Neural progenitor cell (in vitro differentiated cells): ENCODE data around the gene ASPA.

Experiments used
- CTCF ChIP-seq: fragments of 200-600 bp; sonication (generic); IDR thresholded peaks from 2 replicates; pipeline ENCODE4 v1.5.1; 2017; ENCODE audit warnings: antibody characterized with exemption, mild to moderate bottlenecking
- EZH2 ChIP-seq: fragments of 200-600 bp; sonication (generic); IDR thresholded peaks from 2 replicates; pipeline ENCODE4 v1.6.1; 2017; ENCODE audit warnings: antibody characterized with exemption, mild to moderate bottlenecking, moderate library complexity

GRCh38 chr17:3511852-3512504 lies 36.2 kb downstream of the ASPA start:
- TF ChIP-seq CTCF, result no peak
- TF ChIP-seq EZH2, result no peak
